ENCODE data around the gene MYH6. TPM values are rescaled to one million over a fixed set of nuclear protein-coding genes. Genes with fewer than 3 reads are reported as not detected.

MYH6 gene
- total RNA-seq, 4 donors from 2014 or later, result 0.07 TPM; not detected in 3

- DNase-seq, result no peak
- Histone ChIP-seq H3K27me3 (no peaks in the 10 kb centered on the region), H3K27ac (no peak overlapping the region), H3K36me3 (no peaks in the 10 kb centered on the region), H3K9me3 (no peaks in the 10 kb centered on the region), H3K4me1 (no peaks in the 10 kb centered on the region), H3K4me3 (no peak overlapping the region)
- TF ChIP-seq POLR2A (IDR thresholded peaks at IDR 0.05), result no peak
- no peak for TF ChIP-seq CTCF (IDR thresholded peaks at IDR 0.05)
- intact Hi-C loops (cut with DNase I; ENCODE audit: low total_unique reads), result loop anchor here (5.0 kb wide), 1 partner anchor 51 kb away; no protein-coding TSS in a partner anchor
These were observed 29.4 kb downstream of the MYH6 start for GRCh38 chr14:23378612-23379220.

GRCh38 chr14:23377573-23378563 is 30.2 kb downstream of the MYH6 start:
- intact Hi-C loops (cut with DNase I; ENCODE audit: low total_unique reads), result loop anchor here (5.0 kb wide), 1 partner anchor 51 kb away; no protein-coding TSS in a partner anchor
- H3K36me3 ChIP-seq, result no peaks in the 10 kb centered on the region

GRCh38 chr14:23377198-23377550 is 30.9 kb downstream of the MYH6 start:
- H3K4me3 ChIP-seq, result no peak overlapping the region
- TF ChIP-seq POLR2A (IDR thresholded peaks at IDR 0.05) (no peak), CTCF (IDR thresholded peaks at IDR 0.05) (no peak)
- H3K36me3 ChIP-seq, result no peaks in the 10 kb centered on the region
- intact Hi-C loops (cut with DNase I; ENCODE audit: low total_unique reads), result loop anchor here (5.0 kb wide), 1 partner anchor 50 kb away; no protein-coding TSS in a partner anchor
- H3K27ac ChIP-seq, result peak overlapping the region in 1 of 2 donors; percentile 10
- no peaks in the 10 kb centered on the region for H3K9me3 ChIP-seq
- H3K4me1 ChIP-seq, result no peaks in the 10 kb centered on the region
- DNase-seq, result no peak
- no peaks in the 10 kb centered on the region for H3K27me3 ChIP-seq

More at GRCh38 chr14:23377573-23378563, 30.2 kb downstream of the MYH6 start:
- DNase-seq, result no peak
- H3K9me3 ChIP-seq, result no peaks in the 10 kb centered on the region
- H3K27ac ChIP-seq, result no peak overlapping the region
- H3K4me1 ChIP-seq, result no peaks in the 10 kb centered on the region
- no peaks in the 10 kb centered on the region for H3K27me3 ChIP-seq
- TF ChIP-seq POLR2A (IDR thresholded peaks at IDR 0.05), result no peak
- TF ChIP-seq CTCF (IDR thresholded peaks at IDR 0.05), result no peak
- H3K4me3 ChIP-seq, result no peak overlapping the region

- Histone ChIP-seq H3K27me3 (no peaks in the 10 kb centered on the region), H3K9me3 (no peaks in the 10 kb centered on the region), H3K4me3 (peak within 1 kb of the TSS in 1 of 2 donors; percentile 3), H3K36me3 (no peaks in the 10 kb centered on the region), H3K27ac (peak within 1 kb of the TSS; percentile 10 to 24), H3K4me1 (no peaks in the 10 kb centered on the region)
- no peak for TF ChIP-seq POLR2A (IDR thresholded peaks at IDR 0.05)
- no peak for TF ChIP-seq CTCF (IDR thresholded peaks at IDR 0.05)
- no peak for DNase-seq
- intact Hi-C loops (cut with DNase I; ENCODE audit: low total_unique reads), result loop anchor here (5.0 kb wide), 1 partner anchor 49 kb away; no protein-coding TSS in a partner anchor
These were observed 31.4 kb downstream of the MYH6 start, which contains the start of gene CMTM5 for GRCh38 chr14:23376482-23377197. TSS of gene CMTM5 (plus strand) at chr14:23377046. CDS start at chr14:23377252, 206 bp downstream.
